Vagina (tissue), 2 donors: ENCODE measurements around the gene AGO4.

ENCODE experiments used
- CTCF ChIP-seq, 3 experiments: fragments of 450-650 bp in 2 of 3; fragments of 200-600 bp in 1 of 3; sonication (generic) in 1 of 3; IDR thresholded peaks; one replicate each; pipeline ENCODE4 v1.5.1; 2017 to 2019; ENCODE audit warnings: antibody characterized with exemption in 3 of 3, mild to moderate bottlenecking in 2 of 3, moderate library complexity in 2 of 3
- POLR2A ChIP-seq, 2 donors: fragments of 450-650 bp; IDR thresholded peaks; one replicate each; pipeline ENCODE4 v1.6.1; 2017; ENCODE audit warnings: antibody characterized with exemption in 2 of 2, mild to moderate bottlenecking in 2 of 2, moderate library complexity in 2 of 2

GRCh38 chr1:35893051-35893879, 85.4 kb downstream of the AGO4 start:
- no peak for TF ChIP-seq CTCF (IDR thresholded peaks at IDR 0.05)
- no peak for TF ChIP-seq POLR2A (IDR thresholded peaks at IDR 0.05)
